ENCODE data around the gene UBAC2.
A peak's percentile ranks its signal among the peaks of the same experiment; 100 is the strongest.

Gene UBAC2

DNA sequence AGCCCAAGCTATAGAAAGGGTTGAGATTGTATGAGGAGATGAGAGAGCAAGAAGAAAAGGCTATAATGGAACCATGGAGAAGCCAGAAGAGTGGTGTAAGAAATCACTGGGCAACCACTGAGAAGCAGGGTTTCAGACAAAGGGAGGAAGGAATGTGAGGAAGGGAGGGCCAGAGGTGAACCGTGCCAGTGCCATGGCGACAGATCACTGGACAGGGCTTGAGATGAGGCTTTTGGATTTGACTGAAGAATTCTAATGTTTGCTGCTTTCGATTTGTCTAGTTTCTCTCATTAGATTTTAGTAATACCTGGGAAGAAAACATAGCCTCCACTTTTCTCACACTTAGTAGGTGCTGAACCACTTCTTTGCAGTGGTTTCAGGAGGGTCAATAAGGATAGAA, 112.8 kb downstream of the UBAC2 start:
- no peak for DNase-seq (ENCODE audit: low read depth)

DNA sequence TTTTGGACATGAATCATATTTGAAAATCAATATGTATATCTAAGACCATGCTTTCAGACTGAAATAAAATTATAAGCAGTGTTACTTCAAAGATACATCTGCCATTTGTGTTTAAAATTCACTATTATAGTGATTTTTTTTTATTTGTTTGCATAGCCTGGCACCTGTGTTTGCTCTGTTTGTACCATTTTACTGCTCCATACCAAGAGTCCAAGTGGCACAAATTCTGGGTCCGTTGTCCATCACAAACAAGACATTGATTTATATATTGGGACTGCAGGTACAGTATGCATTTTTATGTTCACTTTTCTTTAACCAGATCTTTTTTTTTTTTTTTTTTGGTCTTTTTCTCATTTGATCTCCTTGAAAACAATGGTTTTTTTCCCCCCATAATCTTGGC, 113.3 kb downstream of the UBAC2 start:
- DNase-seq (ENCODE audit: low read depth): no peak

DNA sequence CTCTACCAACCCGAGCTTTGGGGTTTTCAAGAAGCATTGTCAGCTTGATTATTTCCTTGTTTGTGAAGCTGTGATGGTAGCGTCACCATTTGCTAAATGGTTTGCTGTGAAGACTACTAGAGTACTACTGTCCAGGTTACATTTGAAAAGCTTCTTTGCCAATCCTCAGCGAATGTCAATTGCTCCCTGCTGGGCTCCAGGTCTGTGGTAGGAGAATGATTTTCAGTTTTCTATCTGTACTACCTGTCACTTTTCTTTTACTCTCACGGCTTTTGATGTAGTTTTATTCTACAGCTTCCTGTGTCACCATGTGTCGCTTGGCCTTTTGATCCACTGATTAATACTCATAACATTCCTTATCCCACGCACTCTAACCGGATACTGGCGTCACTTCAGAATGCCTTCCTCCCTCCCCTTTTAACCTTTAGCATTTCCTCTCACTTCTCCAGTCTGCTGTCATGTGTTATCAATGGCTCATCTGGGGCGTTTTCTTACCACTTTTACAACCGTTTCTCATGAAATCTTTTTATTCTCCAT, 114.1 kb downstream of the UBAC2 start:
- DNase-seq (ENCODE audit: low read depth): peak; percentile 40

DNA sequence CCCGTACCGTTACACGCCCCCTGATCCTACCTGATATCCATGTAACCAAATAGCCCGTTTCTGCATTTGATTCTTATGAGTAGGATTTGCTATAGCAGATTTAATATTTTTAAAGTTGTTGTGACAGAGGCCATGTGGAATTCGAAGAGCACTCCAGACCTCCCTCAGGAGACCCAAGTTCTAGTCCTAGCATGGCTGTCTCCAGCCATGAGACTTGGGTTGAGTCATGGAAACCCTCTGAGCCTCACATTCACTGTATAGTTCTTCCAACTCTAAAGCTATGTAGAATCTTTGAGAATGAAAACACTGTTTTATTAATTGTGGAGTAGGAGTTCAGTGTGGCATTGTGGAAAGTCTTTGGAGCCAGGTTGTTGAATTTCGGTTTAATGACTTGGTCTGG, 114.5 kb downstream of the UBAC2 start:
- no peak for DNase-seq (ENCODE audit: low read depth)

DNA sequence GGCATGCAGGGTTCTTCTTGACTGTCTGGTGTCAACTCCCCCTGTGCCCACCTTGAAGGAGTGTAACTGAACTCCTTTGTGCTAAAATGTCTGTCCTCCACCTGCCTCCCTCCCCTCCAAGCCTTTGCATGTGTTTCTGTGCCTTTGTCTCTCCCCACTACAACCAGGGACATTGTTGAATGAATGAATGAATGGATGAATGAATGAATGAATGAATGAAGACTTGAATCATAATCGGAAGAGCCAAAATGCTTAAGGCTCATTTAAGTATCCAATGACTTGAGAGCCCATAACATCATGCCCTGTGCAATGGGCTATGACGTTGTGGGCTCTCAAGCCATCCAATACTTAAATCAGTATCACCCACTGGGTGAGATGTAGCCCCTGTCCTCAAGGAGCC, 115.6 kb downstream of the UBAC2 start:
- no peak for DNase-seq (ENCODE audit: low read depth)

DNA sequence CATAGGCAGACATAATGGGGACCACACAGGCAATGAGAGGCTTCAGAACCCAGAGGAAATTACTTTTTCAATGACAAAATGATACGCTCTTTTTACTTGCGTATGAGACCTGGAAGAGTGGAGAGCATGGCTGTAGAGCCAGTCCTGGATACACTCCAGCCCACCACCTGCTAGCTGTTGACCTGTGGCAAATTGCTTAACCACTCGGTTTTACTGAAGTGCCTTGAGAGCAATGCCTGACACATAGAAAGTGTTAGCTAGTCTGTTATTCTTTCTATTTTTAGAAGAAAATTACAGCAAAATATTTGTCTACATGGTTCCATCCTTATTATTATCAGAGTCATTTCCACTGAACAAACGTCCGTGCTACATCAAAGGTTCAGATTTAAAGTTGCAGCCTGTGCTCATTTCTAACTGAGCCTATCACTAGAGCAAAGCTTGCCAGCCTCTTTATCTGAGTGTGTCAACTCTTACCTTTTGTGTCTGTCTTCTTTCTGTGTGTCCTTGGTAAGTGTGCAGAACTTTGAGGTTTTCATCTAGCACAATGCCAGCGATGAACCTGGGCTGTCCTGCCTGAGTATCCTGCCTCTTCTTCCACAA, 116.1 kb downstream of the UBAC2 start:
- no peak for DNase-seq (ENCODE audit: low read depth)

DNA sequence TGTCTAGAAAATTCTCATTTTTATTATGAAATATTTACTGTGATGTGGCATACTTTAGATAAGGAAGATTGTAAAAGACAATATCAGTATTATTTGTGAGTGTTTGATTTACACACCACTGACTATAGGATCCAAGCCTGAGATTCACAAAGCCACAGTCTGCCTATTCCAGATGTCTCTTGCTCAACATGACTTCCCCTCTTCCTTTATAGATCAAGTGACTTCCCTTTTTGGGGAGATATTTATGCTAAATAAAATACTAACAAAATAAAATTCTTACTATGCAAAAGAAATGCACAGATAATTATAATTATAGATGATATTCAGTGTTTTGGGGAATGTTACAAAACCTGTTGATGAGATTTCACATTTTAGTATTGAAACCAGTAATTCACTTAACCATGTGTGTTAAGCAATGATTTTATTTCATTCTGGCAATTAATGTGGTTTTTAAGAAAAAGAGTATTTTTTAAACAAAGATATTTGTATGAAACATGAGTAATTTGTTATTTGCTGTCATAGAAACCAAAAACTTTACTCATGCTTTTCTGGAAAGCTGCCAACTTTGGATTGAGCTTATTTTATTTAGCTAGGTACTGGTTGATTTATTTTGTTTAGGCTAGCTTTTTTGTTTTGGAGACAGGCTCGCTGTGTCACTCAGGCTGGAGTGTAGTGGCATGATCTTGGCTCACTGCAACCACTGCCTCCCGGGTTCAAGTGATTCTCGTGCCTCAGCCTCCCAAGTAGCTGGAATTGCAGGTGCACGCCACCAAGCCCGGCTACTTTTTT, 120.2 kb downstream of the UBAC2 start:
- no peak for DNase-seq (ENCODE audit: low read depth)

DNA sequence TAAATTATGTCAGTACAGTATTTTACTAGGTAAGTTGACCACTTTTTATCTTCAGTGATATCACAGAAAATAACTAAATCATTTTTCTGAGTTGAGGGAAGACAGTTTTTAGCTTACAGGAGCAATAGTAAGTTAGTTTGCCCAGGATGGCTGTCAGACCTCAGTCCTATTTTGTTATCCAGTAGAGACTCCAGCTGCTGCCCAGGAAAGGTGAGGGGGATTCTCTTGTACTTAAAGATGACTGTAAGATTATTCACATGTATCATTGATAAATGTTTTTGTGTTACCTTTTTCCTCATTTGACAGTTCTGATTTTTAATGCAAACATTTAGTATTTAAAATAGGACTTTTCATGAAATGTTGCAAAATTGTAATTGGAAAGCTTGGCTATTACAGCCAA, 121.1 kb downstream of the UBAC2 start:
- no peak for DNase-seq (ENCODE audit: low read depth)

DNA sequence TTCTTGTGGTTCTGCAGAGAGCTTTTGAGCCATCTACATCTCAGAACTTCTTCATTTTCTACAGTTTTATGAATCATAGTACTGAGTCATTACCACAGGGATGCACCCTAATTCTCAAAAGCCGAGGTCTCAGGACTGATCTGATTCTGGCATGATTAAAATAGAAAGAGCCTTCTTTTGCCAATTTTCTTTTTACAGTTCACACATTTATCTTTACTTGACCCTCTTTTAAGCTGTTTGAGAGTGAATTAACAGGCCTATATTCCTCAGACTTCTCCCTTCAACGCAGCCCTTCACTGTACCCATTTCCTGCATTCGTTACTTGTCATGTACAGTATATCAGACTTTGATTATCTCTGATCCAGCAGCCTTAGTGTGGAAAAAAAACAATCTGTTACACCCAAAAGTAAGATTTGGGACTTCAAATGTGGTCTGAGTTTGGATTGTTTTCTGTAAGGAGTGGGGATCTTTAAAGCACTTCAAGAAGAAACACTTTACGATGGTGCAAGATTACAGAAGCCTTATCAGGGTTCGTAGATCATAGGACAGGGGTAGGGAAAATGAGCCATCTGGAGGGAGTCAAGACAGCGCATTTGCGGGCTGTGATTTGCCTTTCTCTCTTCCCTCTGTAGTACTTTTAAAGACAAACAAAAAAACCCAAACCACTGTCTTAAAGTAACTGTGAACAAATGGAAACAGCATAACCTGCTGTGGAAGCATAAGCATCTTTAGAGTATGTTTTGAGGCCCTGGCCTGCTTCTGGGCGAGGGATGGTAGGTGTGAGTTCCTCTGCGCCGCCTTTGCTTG, 121.8 kb downstream of the UBAC2 start:
- no peak for DNase-seq (ENCODE audit: low read depth)

DNA sequence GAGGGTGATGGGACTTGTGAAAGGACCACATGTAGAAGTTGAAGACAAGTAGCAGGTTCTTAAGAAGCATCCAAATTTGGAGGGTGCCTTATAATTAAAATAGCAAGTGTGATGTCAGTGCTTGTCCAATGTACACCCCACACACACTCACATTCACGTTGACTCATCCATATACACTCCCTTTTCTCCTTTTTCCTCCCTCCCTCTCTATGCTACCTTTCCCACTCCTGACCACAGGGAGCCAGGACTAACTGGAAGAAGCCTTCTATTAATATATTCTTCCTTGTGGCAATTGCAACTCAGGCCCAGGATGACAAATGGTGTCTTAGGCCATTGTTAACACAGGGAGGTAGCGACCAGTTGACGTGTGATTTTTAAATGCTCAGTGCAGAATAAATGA, 122.8 kb downstream of the UBAC2 start:
- DNase-seq (ENCODE audit: low read depth): no peak

DNA sequence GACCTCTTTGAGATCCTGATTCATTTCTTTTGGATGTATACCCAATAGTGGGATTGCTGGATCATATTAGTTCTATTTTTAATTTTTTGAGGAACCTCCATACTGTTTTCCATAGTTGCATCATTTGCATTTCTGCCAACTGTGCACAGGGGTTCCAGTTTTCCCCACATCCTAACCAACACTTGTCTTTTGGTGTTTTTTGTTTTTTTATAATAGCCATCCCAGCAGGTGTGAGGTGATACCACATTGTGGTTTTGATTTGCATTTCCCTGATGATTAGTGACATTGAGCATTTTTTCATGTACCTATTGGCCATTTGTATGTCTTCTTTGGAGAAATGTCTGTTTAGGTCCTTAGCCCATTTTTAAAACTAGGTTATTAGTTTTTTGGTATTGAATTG, 125.4 kb downstream of the UBAC2 start:
- no peak for DNase-seq (ENCODE audit: low read depth)

DNA sequence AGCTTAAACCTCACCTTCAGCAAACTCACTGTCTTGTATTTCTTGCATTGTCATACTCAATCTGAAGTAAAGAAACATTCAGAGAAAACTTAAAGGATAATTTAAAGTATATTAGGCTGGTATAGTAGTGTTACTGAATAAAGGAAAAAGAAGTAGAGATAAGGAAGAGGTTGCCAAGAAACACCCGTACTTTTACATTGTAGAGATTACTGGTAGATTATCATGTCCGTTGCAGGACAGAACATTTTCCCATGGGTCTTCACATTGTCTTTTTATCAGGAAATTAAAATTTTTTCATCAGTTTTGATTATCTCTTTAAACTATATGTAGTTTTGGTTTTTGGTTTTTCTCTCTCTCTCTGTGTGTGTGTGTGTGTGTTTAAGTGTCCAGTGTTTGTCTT, 126.5 kb downstream of the UBAC2 start:
- no peak for DNase-seq (ENCODE audit: low read depth)

DNA sequence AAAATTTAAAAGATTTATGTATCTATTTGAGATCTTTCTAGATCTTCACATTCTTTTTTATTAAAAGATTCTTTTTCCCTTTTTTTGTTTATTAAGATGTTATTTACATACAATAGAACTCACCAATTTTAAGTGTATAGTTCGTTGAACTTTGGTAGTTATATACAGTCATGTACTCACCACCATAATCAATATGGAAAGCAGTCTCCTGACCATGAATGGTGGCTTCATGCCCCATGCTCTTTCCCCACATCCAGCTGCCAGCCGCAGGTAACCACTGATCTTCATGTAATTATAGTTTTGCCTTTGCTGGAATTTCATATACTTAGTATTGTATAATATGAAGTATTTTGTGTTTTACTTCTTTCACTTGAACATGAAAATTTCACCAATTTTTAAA, 127.1 kb downstream of the UBAC2 start:
- no peak for DNase-seq (ENCODE audit: low read depth)

DNA sequence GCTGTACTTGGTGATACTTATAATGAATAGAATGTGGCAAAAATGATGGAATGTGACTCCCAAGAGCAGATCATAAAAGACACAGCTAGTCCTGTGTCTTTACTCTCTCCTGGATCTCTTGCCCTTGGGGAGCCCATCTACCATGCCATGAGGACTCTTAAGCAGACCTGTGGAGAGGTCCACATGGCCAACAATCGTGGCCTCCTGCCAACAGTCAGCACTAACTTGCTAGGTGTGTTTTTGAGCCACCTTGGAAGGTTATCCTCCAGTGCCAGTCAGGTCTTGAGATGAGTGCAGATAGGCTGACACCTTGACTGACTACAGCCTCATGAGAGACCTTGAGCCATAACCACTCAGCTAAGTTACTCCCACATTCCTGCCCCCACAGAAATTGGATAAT, 128.8 kb downstream of the UBAC2 start:
- no peak for DNase-seq (ENCODE audit: low read depth)

DNA sequence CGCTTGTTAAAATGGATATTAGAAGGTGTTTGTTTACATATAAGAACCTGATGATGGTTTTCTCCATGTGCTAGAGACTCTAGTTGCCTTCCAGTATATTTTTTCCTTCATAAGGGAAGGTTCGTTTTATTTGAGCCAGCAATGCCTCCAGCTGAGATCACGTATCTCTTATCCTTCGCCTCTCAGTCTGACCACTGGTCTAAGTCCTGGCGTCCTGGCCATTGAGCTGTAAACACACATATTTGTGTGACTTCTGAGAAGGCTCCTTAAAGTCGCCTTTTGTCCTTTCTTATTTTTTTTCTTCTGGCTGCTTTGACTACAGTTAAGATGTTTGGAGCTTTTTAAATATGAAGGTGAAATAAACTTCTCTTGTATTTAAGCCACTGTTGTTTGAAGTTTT, 130.3 kb downstream of the UBAC2 start:
- no peak for DNase-seq (ENCODE audit: low read depth)

DNA sequence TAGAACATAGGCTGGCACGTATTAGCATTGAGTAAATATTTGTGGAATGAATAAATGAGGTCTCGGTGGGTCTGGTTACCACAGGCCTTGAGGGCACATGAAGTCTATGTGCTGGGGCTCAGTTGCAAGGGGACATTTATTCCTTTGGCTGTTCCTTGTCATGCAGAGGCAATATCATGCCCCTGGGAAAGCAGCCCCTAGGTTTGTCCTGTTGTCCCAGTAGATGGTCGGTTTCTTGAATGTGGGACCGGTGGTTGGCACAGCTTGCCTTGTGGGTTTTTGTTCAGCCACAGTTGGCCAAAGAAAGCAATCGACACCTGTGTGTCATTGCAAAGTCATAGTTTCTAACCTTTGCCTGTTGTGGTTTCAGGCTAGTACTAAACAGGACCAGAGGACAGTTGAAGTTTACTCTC, 131.2 kb downstream of the UBAC2 start:
- no peak for DNase-seq (ENCODE audit: low read depth)

DNA sequence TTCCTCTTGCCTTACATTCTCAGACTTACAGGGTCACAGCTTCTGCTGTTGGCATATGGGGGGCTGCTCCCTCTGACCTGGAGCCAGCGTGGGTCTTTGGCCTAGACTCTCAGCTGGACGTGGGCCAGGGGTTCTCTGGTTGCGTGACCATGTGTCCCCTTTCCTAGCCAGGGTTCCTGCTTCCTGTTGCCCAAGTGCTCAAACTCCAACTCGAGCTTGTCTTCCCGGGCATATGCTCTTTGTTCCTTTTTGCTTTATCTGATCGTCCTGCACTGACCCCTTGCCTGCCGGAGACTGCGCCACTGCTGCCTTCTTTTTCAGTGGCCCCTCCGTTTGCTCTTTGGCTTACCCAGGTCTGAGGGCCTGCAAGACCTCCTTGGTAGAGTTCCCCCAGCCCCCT, 131.8 kb downstream of the UBAC2 start:
- no peak for DNase-seq (ENCODE audit: low read depth)

DNA sequence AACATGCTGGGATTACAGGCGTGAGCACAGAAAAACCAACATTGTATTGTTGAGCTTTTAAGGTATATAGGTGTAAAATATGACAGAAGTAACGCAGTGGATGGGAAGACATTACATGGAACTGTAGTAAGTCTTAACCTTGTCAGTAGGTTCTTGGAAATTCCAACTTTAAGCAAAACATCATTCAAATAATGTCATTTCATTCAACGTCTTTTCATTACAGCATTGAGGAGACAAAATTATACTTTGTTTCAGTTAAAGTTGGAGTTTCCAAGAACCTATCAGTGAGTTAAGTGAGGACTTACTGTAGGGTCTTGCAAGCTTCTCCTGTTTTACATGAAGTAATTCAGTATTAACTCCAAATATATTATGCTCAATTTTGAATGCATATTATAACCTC, 133.6 kb downstream of the UBAC2 start:
- DNase-seq (ENCODE audit: low read depth): no peak

DNA sequence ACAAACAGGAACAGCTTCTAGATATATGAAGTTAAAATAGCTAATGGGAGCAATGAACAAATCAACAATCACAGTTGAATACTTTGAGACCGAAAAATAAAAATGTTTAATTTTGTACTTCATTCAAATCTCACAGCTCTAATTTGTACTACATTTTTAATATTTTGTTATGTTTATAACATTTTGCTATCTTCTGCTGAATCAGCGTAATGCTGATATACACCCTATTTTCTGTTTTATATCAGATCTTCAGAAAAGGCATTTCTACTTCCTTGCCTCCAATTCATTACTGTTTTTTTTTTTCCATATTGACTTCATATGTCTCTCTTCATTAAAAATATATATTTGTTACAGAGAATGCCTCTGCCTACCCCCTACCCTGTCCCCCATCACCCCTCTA, 134.4 kb downstream of the UBAC2 start:
- no peak for DNase-seq (ENCODE audit: low read depth)

DNA sequence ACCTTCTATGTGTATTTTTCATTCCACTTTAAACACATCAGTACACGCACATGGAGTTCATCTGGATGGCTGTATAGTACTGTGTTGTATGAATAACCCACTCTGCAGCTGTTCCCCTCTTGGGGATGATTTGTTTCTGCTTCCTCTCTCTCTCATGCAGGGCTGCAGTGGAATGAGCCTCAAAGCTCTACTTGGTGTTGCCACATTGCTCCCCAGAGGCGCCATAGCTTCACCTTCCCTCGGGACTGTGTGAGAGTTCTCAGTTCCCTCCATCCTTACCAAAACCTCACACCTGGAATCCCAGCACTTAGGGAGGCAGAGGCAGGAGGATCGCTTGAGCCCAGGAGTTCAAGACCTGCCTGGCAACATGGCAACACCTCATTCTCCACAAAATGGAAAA, 134.9 kb downstream of the UBAC2 start:
- no peak for DNase-seq (ENCODE audit: low read depth)

DNA sequence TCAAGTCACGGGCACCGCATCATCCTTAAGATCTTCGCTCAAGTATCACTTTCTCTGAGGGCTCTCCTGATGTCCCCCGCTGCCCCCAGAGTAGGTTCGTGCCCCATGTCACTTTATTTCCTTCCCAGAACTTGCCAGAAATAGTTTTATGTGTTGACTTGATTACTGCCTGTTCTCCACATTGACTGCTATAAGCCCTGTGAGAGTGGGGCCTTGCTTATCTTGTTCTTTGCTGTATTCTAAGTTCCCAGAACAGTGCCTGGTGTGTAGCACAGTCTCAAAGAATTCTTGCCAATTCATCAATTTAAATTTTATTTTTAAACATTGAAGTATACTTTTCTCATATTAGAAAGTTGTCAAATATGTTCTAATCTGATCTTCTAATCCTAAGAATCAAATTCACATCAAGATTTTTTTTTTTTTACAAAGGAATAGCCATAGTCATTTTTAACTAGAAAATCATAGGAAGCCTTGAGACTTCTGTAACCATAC, 138.6 kb downstream of the UBAC2 start:
- no peak for DNase-seq (ENCODE audit: low read depth)

DNA sequence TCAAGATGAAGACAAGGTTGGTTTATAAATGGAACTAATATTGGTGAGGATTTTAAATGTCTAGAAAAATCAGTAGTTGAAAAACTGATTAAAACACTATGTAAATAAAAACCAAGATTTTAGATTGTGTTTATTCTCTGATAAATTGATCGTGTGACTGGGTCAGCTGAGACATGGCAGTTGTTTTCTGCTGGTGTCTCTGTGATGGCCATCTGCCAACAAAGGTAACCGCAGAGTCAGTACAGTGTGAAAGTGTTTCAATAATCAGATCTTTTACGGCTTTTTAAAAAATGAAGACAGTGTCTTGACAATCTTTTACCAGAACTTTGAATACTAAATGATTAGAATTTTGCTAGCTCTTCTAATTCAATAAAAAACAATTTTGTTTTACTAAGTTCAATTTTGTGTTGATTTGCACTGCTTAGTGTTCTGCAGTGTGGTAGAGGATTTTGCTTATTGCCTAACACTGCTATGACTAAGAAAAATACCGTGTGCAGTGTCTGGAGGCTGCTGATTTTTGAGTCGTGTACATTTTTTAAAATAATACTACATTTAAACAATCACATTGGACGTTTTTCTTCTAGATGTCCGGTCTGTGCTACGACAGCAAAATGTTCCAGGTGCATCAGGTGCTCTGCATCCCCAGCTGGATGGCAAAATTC, 139.2 kb downstream of the UBAC2 start:
- no peak for DNase-seq (ENCODE audit: low read depth)
